ENCODE measurements around the gene FTCDNL1. TPM values are rescaled to one million over a fixed set of nuclear protein-coding genes. Genes with fewer than 3 reads are reported as not detected.

Gene FTCDNL1
- total RNA-seq, 1 donor from 2014 or later, result 1.5 TPM

- Mint-ChIP-seq H3K9me3 (no peaks in the 10 kb centered on the region), H3K27ac (ENCODE audit: unreplicated experiment) (no peak overlapping the region), H3K4me3 (no peak overlapping the region), H3K4me1 (no peaks in the 10 kb centered on the region), H3K27me3 (ENCODE audit: low read depth) (no peaks in the 10 kb centered on the region), H3K36me3 (ENCODE audit: low read depth) (no peaks in the 10 kb centered on the region)
- DNase-seq (ENCODE audit: low read depth, low spot score), result no peak
- TF ChIP-seq, protein P1, sequence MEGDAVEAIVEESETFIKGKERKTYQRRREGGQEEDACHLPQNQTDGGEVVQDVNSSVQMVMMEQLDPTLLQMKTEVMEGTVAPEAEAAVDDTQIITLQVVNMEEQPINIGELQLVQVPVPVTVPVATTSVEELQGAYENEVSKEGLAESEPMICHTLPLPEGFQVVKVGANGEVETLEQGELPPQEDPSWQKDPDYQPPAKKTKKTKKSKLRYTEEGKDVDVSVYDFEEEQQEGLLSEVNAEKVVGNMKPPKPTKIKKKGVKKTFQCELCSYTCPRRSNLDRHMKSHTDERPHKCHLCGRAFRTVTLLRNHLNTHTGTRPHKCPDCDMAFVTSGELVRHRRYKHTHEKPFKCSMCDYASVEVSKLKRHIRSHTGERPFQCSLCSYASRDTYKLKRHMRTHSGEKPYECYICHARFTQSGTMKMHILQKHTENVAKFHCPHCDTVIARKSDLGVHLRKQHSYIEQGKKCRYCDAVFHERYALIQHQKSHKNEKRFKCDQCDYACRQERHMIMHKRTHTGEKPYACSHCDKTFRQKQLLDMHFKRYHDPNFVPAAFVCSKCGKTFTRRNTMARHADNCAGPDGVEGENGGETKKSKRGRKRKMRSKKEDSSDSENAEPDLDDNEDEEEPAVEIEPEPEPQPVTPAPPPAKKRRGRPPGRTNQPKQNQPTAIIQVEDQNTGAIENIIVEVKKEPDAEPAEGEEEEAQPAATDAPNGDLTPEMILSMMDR (conservative IDR thresholded peaks at IDR 0.05), result no peak
Observed at GRCh38 chr2:199762963-199763362, 88.0 kb downstream of the FTCDNL1 start.

GRCh38 chr2:199760574-199760973, 90.4 kb downstream of the FTCDNL1 start:
- Mint-ChIP-seq H3K9me3 (no peaks in the 10 kb centered on the region), H3K27me3 (ENCODE audit: low read depth) (no peaks in the 10 kb centered on the region), H3K36me3 (ENCODE audit: low read depth) (no peaks in the 10 kb centered on the region), H3K27ac (ENCODE audit: unreplicated experiment) (no peak overlapping the region), H3K4me3 (no peak overlapping the region), H3K4me1 (no peaks in the 10 kb centered on the region)
- DNase-seq (ENCODE audit: low read depth, low spot score), result no peak
- TF ChIP-seq, protein P1 (conservative IDR thresholded peaks at IDR 0.05), result no peak

DNA sequence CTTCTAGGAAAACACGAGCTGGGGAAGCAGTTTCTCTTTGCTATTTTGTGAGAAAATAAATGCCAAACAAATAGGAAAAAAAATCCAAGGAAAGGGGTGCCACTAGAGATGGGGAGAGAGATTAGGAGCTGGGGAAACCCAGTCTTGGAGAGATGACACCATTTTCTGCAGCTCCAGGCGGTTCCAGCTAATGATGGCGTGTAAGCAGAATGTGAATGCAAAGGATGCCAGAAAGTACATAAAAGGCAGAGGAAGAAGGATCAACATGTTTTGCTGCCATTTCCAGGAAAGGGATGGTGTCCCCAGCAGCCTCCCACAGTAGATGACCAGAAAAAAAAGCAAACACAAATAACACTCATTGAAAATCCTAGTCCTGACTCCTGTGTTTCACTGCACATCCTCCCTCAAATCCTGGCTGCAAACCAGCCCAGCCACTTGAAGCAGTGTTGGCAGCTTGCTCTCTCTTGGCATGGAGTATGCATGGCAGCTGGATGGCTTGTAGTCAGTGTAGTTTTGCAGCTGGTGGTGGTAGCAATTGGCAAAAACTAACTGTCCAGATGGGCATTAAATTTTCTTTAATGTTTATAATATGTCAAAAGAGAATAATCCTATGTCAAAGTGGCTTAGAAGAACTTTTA, 93.6 kb downstream of the FTCDNL1 start:
- Mint-ChIP-seq H3K4me1 (no peaks in the 10 kb centered on the region), H3K36me3 (ENCODE audit: low read depth) (no peaks in the 10 kb centered on the region), H3K27me3 (ENCODE audit: low read depth) (no peaks in the 10 kb centered on the region), H3K9me3 (peaks cover 2% of the 10 kb centered on the region), H3K27ac (ENCODE audit: unreplicated experiment) (no peak overlapping the region), H3K4me3 (no peak overlapping the region)
- TF ChIP-seq, protein P1 (conservative IDR thresholded peaks at IDR 0.05), result no peak
- DNase-seq (ENCODE audit: low read depth, low spot score), result no peak

GRCh38 chr2:199756743-199757142, 94.2 kb downstream of the FTCDNL1 start:
- peaks cover 2% of the 10 kb centered on the region for H3K4me1 Mint-ChIP-seq
- H3K4me3 Mint-ChIP-seq, result no peak overlapping the region
- no peaks in the 10 kb centered on the region for H3K27me3 Mint-ChIP-seq (ENCODE audit: low read depth)
- H3K27ac Mint-ChIP-seq (ENCODE audit: unreplicated experiment), result no peak overlapping the region
- H3K9me3 Mint-ChIP-seq, result peaks cover 4% of the 10 kb centered on the region
- no peaks in the 10 kb centered on the region for H3K36me3 Mint-ChIP-seq (ENCODE audit: low read depth)
- TF ChIP-seq, protein P1 (conservative IDR thresholded peaks at IDR 0.05), result no peak
- DNase-seq (ENCODE audit: low read depth, low spot score), result no peak

DNA sequence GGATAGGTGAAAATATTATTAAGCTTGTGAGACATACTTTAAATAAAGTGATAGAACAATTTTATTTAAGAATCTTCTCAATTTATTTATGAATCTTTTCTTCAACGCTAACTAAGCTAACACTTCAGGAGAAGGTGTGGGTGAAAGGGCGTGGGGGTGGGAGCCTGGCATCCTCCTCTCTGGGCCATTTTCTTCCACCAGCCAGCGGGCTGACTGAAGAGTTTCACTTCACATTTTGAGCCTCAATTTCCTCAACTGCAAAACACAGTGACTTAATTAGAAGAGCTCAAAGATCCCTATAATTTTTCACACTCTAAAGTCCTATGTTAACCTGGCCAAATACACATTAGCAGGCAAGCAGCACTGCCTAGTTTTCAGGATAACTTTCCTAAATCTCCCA, 94.8 kb downstream of the FTCDNL1 start:
- no peaks in the 10 kb centered on the region for H3K36me3 Mint-ChIP-seq (ENCODE audit: low read depth)
- peaks cover 8% of the 10 kb centered on the region for H3K4me1 Mint-ChIP-seq

More for the DNA sequence above, 94.8 kb downstream of the FTCDNL1 start:
- Mint-ChIP-seq H3K4me3 (no peak overlapping the region), H3K9me3 (peaks cover 4% of the 10 kb centered on the region), H3K27ac (ENCODE audit: unreplicated experiment) (no peak overlapping the region), H3K27me3 (ENCODE audit: low read depth) (peaks cover 3% of the 10 kb centered on the region)
- TF ChIP-seq, protein P1 (conservative IDR thresholded peaks at IDR 0.05), result no peak
- DNase-seq (ENCODE audit: low read depth, low spot score), result no peak
